Ramos (cell line): Measurements from ENCODE around the gene PKN1.
"Not testable (repeated sequence)": the region's sequence is repeated elsewhere in the genome, so short reads cannot be mapped to it uniquely, and the experiment has no call there.

Source experiments
- in situ Hi-C: fragments of 300-500 bp; cut with MboI; formaldehyde crosslinking; loops from one replicate; pipeline ENCODE4 v1.14.3; 2022; ENCODE audit warnings: low sequenced_read_pairs; ENCODE audit not compliant: unreplicated experiment

PKN1 gene

GRCh38 chr19:14432791-14433553, at the start of gene PKN1:
Gene PKN1 (plus strand): TSS chr19:14433306. CDS start chr19:14433522, 216 bp downstream.
- in situ Hi-C loops, result no loop called here

DNA sequence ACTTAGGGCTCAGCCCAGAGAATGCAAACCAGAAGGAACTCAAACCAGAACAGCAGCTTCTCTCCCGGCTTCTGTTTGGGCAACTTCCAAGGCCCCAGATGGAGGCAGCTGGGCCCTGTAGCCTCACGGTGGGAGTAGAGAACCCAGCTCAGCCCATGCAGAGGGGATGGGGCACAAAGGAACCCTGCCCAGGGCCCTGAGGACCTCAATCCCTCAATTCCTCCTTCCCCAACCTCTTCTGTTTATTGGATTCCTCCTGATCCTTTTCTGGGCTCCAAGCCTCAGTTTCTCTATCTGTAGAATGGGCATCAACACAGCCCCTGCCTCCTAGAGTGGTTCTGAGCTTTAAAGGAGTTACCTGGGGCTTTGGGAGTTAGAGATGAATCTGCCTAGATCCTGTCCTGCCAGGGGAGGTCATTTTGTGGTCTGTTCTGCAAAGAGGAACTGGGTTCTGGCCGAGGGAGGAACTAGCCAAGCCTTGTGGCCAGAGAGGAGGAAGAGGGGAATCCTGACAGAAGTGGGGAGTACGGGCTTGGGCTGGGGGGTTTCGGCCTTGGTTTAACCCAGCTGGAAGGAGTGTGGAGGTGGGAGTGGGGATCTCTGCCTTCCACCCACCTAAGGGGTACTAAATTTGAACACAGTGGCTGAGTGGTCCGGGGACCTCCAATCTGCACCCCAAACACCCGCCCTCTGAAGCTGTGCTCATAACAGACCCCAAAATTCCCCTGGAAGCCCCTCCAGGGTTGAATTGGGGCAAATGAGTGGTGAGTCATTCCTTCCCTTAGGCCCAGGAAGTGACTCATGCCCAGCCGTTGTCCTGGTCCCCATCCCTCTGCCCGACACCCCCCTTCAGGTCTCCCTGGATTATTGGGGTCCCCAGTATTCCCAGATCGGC, 49.2 kb upstream of the PKN1 start:
- in situ Hi-C loops, result no loop called here

DNA sequence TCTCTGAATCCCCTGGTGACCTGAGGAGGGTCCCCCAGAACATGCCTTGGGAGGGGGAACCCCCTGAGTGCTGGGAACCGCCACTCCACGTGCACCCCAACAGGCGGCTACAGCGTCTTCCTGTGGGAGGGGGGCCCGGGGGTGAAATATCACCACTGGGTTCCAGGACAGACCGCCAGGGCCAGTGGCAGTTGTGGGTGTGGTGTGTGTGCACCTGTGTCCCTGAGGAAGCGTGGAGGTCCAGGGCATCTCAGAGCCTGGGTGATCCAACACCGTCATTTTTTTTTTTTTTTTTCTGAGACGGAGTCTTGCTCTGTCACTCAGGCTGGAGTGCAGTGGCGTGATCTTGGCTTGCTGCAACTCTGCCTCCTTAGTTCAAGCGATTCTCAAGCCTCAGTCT, 47.6 kb upstream of the PKN1 start:
- in situ Hi-C loops, result no loop called here

- in situ Hi-C loops, result no loop called here
Observed at GRCh38 chr19:14390548-14390947, 42.6 kb upstream of the PKN1 start.

GRCh38 chr19:14391156-14391821, 41.8 kb upstream of the PKN1 start:
- in situ Hi-C loops, result no loop called here

- in situ Hi-C loops, result no loop called here
Observed at GRCh38 chr19:14393329-14393728, 39.8 kb upstream of the PKN1 start.

GRCh38 chr19:14394167-14394566, 38.9 kb upstream of the PKN1 start:
- in situ Hi-C loops, result no loop called here

- in situ Hi-C loops, result loop anchor here (5.0 kb wide), 1 partner anchor 372 kb away; no protein-coding TSS in a partner anchor
Observed at GRCh38 chr19:14395262-14395661, 37.8 kb upstream of the PKN1 start.

DNA sequence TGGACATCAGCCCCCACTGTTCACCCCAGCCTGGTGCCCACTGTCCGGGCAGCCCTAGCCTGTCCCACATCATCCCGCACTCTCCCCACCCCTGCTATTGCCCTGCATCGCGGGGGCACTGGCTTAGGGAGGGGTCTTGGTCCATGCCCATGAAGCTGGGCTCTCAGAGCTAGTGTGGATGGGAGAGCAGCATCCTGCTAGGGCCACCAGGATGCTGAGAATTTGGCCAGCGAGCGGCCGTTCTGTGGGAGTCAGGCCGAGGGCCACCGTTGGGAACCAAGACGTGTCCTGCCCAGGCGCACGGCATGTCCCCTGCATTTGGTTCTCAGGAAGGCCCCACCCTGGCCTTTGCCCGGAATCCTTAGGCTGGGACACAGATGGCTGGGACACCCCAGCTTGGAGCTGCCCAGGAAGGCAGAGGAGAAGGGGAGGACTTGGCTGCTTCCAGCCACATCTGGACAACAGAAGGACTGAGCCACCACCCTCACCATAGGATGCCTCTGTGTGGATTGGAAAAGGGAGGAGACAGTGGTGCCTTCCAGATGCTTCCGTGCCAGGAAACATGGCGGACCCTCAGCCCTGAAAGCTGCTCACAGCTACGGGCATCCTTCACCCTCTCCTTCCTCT, 37.3 kb upstream of the PKN1 start:
- in situ Hi-C loops, result loop anchor here (5.0 kb wide), 1 partner anchor 371 kb away; no protein-coding TSS in a partner anchor

DNA sequence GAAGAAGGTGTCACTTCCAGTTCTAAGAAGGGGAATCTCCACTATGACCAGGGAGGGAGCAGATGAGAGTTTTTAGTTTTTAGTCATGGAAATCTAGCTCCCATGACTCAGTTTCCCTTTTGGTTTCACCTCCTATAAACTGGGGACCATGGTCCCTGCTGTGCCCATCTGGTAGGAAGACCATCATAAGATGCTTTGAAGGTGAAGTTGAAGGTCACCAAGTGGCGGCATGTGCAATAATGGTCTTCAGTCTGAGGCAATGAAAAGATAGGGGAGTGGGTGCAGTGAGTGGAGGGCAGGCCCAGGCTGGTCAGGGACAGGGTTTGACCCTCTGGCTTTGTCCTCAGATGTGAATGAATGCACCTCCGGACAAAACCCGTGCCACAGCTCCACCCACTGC, 36.4 kb upstream of the PKN1 start:
- in situ Hi-C loops, result loop anchor here (5.0 kb wide), 1 partner anchor 371 kb away; no protein-coding TSS in a partner anchor

DNA sequence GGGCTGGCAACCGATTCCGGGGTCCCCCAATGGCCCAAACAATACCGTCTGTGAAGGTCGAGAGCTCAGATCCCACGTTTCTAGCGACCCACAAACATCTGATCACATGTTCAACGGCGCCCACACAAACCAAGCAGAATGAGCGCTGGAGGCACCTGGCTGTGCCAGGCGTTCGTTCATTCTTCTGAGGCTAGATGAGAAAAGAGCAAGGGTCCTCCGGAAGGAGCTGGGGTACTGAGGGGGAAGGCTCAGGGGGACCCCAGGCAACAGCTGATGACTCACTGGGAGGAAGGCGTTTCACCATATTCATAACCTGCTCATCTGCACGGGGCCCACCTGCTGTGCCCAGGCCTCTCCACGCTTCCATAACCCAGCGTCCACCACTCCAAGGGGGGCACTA, 35.9 kb upstream of the PKN1 start:
- in situ Hi-C loops, result loop anchor here (5.0 kb wide), 1 partner anchor 370 kb away; no protein-coding TSS in a partner anchor

GRCh38 chr19:14400951-14401431, 32.1 kb upstream of the PKN1 start:
- in situ Hi-C loops, result no loop called here

DNA sequence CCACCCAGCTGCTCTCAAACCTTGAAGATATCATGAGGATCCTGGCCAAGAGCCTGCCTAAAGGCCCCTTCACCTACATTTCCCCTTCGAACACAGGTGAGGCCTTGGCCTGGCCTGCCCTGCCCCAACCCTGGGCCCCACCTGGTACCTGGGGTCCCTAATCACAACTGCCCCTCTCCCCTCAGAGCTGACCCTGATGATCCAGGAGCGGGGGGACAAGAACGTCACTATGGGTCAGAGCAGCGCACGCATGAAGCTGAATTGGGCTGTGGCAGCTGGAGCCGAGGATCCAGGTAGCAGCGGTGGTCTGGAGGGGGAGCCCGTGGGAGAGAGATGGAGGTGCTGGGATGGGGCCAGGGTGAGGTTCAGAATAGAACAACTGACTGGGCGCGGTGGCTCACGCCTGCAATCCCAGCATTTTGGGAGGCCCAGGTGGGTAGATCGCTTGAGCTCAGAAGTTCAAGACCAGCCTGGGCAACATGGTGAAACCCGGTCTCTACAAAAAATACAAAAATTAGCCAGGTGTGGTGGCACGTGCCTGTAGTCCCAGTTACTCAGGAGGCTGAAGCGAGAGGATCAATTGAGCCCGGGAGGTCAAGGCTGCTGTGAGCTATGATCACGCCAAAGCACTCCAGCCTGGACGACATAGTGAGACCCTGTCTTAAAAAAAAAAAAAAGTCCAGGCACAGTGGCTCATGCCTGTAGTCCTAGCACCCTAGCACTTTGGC, 31.5 kb upstream of the PKN1 start:
- in situ Hi-C loops, result no loop called here

DNA sequence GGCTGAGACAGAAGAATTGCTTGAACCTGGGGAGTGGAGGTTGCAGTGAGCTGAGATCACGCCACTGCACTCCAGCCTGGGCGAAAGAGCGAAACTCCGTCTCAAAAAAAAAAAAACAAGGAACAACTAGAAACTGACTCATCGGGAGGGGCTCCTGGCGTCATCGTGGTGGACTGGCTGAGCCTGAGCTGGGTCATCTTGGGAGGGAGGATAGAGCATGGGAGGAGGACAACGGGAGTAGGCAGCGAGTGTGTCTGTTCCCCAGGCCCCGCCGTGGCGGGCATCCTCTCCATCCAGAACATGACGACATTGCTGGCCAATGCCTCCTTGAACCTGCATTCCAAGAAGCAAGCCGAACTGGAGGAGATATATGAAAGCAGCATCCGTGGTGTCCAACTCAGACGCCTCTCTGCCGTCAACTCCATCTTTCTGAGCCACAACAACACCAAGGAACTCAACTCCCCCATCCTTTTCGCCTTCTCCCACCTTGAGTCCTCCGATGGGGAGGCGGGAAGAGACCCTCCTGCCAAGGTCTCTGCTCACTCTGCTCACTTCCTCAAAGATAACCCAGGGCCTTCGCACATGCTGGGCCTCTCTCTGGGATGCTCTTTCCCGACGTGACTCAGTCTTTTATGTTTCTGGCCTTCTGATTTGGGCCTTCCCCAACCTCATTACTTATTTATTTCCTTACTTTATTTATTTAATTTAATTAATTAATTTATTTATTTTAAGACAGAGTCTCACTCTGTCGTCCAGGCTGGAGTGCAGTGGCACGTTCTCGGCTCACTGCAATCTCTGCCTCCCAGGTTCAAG, 30.6 kb upstream of the PKN1 start:
- in situ Hi-C loops, result no loop called here

- in situ Hi-C loops, result not testable (repeated sequence)
Observed at GRCh38 chr19:14403145-14403930, 29.8 kb upstream of the PKN1 start.

DNA sequence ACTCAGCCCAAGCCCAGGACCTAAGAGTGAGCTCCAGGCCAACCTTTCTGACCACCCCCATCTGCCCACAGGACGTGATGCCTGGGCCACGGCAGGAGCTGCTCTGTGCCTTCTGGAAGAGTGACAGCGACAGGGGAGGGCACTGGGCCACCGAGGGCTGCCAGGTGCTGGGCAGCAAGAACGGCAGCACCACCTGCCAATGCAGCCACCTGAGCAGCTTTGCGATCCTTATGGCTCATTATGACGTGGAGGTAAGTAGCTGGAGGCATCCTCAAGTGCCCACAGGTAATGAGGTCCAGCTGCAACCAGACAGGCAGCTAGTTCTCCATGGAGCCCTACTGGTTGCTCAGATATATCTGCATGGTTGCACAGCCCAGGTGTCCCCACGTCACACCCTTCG, 28.8 kb upstream of the PKN1 start:
- in situ Hi-C loops, result no loop called here

- in situ Hi-C loops, result loop anchor here (5.0 kb wide), 1 partner anchor 43 kb away; no protein-coding TSS in a partner anchor
Observed at GRCh38 chr19:14405380-14405757, 27.7 kb upstream of the PKN1 start.
